GM12891 (cell line): ENCODE results near the gene PAK5.
"Not testable (repeated sequence)": the region's sequence is repeated elsewhere in the genome, so short reads cannot be mapped to it uniquely, and the experiment has no call there.

Experiments
- DNase-seq: peaks from one replicate; pipeline ENCODE4 v3.0.0; 2011; ENCODE audit warnings: low spot score; ENCODE audit not compliant: insufficient read length
- FAIRE-seq: peaks from 2 replicates; lab custom pipeline; 2011; peaks lifted over from hg19 to GRCh38; lab: Jason Lieb, UNC
- PAX5 ChIP-seq: IDR thresholded peaks from 2 replicates; pipeline ENCODE4 v1.6.1; 2011; ENCODE audit warnings: low read length, moderate library complexity, mild to moderate bottlenecking; ENCODE audit not compliant: insufficient read depth, severe bottlenecking
- POLR2A ChIP-seq: IDR thresholded peaks from 2 replicates; pipeline ENCODE4 v1.6.1; 2011; ENCODE audit warnings: low read depth, low read length, control low read depth
- POLR2AphosphoS5 ChIP-seq: IDR thresholded peaks from 2 replicates; pipeline ENCODE4 v1.6.1; 2011; ENCODE audit warnings: low read depth, low read length, control low read depth
- POU2F2 ChIP-seq: IDR thresholded peaks from 2 replicates; pipeline ENCODE4 v1.6.1; 2011; ENCODE audit warnings: low read depth, mild to moderate bottlenecking, control low read depth, low read length, moderate library complexity
- SPI1 ChIP-seq: IDR thresholded peaks from 2 replicates; pipeline ENCODE4 v1.6.1; 2011; ENCODE audit warnings: low read depth, low read length, control low read depth
- TAF1 ChIP-seq: IDR thresholded peaks from 2 replicates; pipeline ENCODE4 v1.6.1; 2011; ENCODE audit warnings: low read depth, low read length, control low read depth

Gene PAK5

DNA sequence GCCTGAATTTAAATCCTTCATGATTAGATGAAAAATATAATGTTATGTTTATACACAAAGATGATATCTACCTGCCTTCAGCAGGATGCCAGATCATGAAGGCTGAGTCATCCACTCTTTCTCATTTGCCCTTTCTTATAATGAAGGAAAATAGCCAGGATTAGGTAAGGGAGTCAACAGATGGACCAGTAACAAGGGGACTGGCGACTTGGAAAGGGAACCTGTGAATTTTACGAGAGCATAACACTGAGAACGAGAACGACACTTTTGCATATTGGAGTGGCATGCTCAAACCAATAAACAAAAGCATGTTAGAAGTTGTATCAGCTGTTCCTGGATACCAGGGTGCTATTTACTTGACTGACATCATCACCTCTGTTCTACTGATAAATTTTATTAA, 170.5 kb downstream of the PAK5 start:
- no peak for TF ChIP-seq POU2F2
- TF ChIP-seq POLR2A, result no peak
- no peak for DNase-seq
- no peak for FAIRE-seq

GRCh38 chr20:9663423-9663822, 175.5 kb downstream of the PAK5 start:
- FAIRE-seq (no peak), DNase-seq (no peak)
- TF ChIP-seq PAX5 (no peak), POU2F2 (no peak), SPI1 (no peak), POLR2A (no peak), TAF1 (no peak), POLR2AphosphoS5 (no peak)

- TF ChIP-seq TAF1 (no peak), SPI1 (no peak), POLR2A (no peak), PAX5 (no peak), POU2F2 (no peak), POLR2AphosphoS5 (no peak)
- DNase-seq, result no peak
- FAIRE-seq, result no peak
Observed at GRCh38 chr20:9660236-9660868, 178.5 kb downstream of the PAK5 start.

DNA sequence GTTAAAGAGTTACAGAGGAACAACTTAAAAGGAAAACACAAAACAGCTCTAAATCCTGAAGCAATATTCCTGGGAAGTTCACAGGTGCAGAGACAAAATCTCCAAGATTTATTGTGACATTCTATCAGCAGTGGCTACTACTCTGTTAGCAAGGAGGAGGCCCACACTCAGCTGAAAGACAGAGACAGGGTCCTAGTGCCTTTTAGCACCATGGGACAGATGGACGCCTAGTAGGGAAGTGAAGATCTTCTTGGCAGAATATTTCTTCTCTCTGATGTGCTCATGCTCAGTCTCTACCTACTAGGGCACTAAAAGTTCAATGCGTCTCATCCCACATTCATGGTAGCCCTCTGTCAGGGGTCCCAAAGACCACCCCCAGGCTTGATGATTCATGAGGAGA, 191.1 kb downstream of the PAK5 start:
- DNase-seq (no peak), FAIRE-seq (no peak)
- TF ChIP-seq SPI1, result no peak
- TF ChIP-seq POLR2A, result no peak

GRCh38 chr20:9646375-9646774, 192.5 kb downstream of the PAK5 start:
- FAIRE-seq, result no peak
- TF ChIP-seq POLR2A (no peak), PAX5 (no peak), POLR2AphosphoS5 (no peak), TAF1 (no peak), POU2F2 (no peak), SPI1 (no peak)
- DNase-seq, result no peak

DNA sequence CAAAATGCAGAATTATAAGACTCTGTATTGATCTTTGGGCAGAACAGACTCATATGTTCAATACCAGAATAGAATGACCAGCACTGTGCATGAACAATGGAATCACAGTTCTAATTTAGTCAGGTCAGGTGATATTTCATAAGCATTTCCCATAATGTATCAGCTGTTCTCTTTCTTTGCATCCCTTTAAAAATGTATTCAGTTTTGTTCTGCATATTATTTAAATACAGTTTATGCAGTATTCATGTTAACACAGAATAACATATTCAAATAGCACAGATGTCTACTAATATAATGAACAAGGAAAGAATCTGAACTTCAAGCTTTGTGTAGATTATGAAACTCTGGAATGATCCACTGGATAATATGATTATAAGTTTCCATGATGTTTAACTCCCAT, 196.0 kb downstream of the PAK5 start:
- FAIRE-seq, result no peak
- no peak for DNase-seq
- no peak for TF ChIP-seq SPI1
- TF ChIP-seq PAX5, result no peak
- TF ChIP-seq POLR2AphosphoS5, result no peak
- TF ChIP-seq POLR2A, result no peak
- TF ChIP-seq POU2F2, result no peak
- no peak for TF ChIP-seq TAF1

- not testable (repeated sequence) for FAIRE-seq, DNase-seq
Observed at GRCh38 chr20:9641499-9642000, 197.3 kb downstream of the PAK5 start.

DNA sequence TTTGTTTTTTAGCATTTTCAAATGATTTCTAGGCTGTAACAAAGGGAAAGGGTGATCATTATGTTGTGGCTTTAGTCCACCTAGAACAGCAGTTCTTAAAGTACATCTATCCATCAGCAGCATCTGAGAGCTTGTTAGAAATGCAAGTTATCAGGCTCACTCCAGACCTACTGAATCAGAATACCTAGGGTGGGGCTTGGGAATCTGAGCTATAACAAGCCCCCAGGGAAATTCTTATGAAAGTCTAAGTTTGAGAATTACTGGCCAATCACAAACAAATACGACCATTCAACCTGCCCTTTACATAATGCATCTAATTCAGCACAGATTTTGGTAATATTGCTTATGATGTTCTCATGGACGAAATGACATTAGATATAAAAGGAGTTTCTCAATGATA, 201.0 kb downstream of the PAK5 start:
- TF ChIP-seq POU2F2, result no peak
- no peak for TF ChIP-seq TAF1
- TF ChIP-seq SPI1, result no peak
- TF ChIP-seq POLR2AphosphoS5, result no peak
- TF ChIP-seq POLR2A, result no peak
- no peak for TF ChIP-seq PAX5
- FAIRE-seq (no peak), DNase-seq (no peak)

DNA sequence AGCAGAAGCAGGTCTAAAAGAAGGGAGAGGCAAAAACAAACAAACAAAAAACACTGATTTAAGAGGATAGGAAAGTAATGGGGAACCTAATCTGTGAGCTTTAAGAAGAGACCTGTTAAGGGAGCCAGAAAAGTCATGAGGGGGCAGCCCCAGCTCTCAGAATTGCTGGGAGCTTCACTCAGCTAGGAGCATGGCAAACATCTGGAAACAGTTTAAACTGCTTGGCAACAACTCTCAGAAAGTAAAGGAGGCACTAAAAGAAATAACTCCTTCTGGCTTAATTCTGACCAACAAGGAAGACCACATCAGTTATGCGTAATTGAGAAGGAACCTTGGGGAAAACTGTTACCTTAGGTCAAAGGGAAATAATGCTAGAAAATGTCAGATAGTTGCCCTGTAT, 203.1 kb downstream of the PAK5 start:
- FAIRE-seq (no peak), DNase-seq (no peak)
- TF ChIP-seq POU2F2 (no peak), POLR2AphosphoS5 (no peak), POLR2A (no peak), PAX5 (no peak), SPI1 (no peak), TAF1 (no peak)

DNA sequence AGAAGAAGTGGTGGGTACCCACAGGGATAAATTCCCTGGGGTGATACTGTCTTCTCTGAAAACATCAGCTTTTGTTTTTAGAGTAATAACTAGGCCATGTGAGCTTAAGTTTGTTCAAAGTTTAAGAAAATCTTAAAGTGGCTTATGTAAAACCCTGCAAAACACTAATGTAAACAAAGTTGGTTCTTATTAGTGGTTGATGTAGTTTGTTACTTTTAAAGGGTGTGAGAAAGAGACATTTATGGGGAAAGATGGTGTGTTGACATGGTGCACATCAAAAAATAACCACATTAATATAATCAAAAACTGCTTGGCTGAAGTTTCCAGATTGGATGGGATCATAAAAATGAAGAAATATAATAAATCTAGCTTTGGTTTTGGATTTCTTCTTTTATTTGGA, 204.5 kb downstream of the PAK5 start:
- TF ChIP-seq POLR2AphosphoS5, result no peak
- TF ChIP-seq POU2F2, result no peak
- no peak for TF ChIP-seq PAX5
- TF ChIP-seq SPI1, result no peak
- no peak for TF ChIP-seq TAF1
- no peak for TF ChIP-seq POLR2A
- no peak for DNase-seq
- FAIRE-seq, result no peak

DNA sequence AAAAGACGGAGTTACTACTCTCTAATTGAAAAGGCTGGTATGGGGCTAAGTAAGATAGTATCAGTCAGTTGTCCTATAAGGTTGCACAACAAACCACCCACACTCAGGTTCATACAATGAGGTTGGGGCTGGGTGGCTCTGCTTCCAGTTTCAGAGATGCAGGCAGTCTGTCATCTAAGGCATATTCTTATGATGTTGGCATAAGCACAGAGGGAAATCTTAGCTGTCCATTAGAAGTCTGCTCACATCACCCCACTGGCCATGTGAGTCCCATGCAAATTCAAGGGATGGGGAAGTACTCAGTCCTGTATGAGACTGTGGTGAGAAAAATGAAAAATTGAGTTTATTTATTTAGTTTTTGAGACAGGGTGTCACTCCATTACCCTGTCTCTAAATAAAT, 205.9 kb downstream of the PAK5 start:
- TF ChIP-seq TAF1, result no peak
- TF ChIP-seq PAX5, result no peak
- TF ChIP-seq POLR2AphosphoS5, result no peak
- TF ChIP-seq POLR2A, result no peak
- no peak for TF ChIP-seq SPI1
- TF ChIP-seq POU2F2, result no peak
- FAIRE-seq, result no peak
- DNase-seq, result no peak
